CD14-positive monocyte (primary cell): ENCODE data around the gene MEGF8. TPM values are rescaled to one million over a fixed set of nuclear protein-coding genes. Genes with fewer than 3 reads are reported as not detected.

Experiments used
- DNase-seq, 3 donors: peaks; one replicate each; pipeline ENCODE4 v3.0.0-alpha.2; 2011 to 2022
- H2AFZ ChIP-seq: 2 replicates; pipeline ENCODE4 v1.6.0; 2012; ENCODE audit warnings: mild to moderate bottlenecking, low read depth, low read length, inconsistent platforms; ENCODE audit not compliant: insufficient read depth, poor library complexity, severe bottlenecking
- H3K27ac ChIP-seq, 2 donors: 1 replicate in 1 of 2; 2 replicates in 1 of 2; pipeline ENCODE4 v1.5.1; 2012 to 2013; ENCODE audit warnings: low read length in 2 of 2, control low read depth in 1 of 2, inconsistent platforms in 1 of 2, low read depth in 1 of 2, mild to moderate bottlenecking in 1 of 2
- H3K27me3 ChIP-seq, 2 donors: one replicate each; pipeline versions ENCODE4 v1.6.0 to v1.6.1; 2011 to 2013; ENCODE audit warnings: low read length in 2 of 2; ENCODE audit not compliant: control insufficient read depth in 2 of 2, insufficient read depth in 2 of 2
- H3K36me3 ChIP-seq, 2 donors: replicated peaks in 1 of 2; 1 replicate in 1 of 2; 2 replicates in 1 of 2; pipeline versions ENCODE4 v1.5.1 to v1.6.1; 2012 to 2013; ENCODE audit warnings: low read length in 2 of 2, control low read depth in 1 of 2, inconsistent platforms in 1 of 2, mild to moderate bottlenecking in 1 of 2; ENCODE audit not compliant: insufficient read depth in 2 of 2, control insufficient read depth in 1 of 2
- H3K4me1 ChIP-seq, 2 donors: 1 replicate in 1 of 2; 2 replicates in 1 of 2; pipeline versions ENCODE4 v1.5.1 to v1.6.1; 2012 to 2013; ENCODE audit warnings: low read length in 2 of 2, control low read depth in 1 of 2, inconsistent platforms in 1 of 2, mild to moderate bottlenecking in 1 of 2, moderate library complexity in 1 of 2; ENCODE audit not compliant: insufficient read depth in 2 of 2, control insufficient read depth in 1 of 2
- H3K4me2 ChIP-seq: replicated peaks from 2 replicates; pipeline ENCODE3; 2012; ENCODE audit warnings: low read length, moderate library complexity, mild to moderate bottlenecking; ENCODE audit not compliant: poor library complexity, severe bottlenecking; ENCODE audit errors: extremely low read depth
- H3K4me3 ChIP-seq, 3 experiments: fragments of 200-600 bp in 1 of 3; sonication (generic) in 1 of 3; replicated peaks in 1 of 3; 1 replicate in 2 of 3; 2 replicates in 1 of 3; pipeline ENCODE4 v1.5.1; 2011 to 2013; ENCODE audit warnings: low read length in 3 of 3, mild to moderate bottlenecking in 3 of 3, control low read depth in 2 of 3, low read depth in 2 of 3, inconsistent platforms in 1 of 3, moderate library complexity in 1 of 3
- H3K79me2 ChIP-seq: 2 replicates; pipeline ENCODE4 v1.6.0; 2012; ENCODE audit warnings: mild to moderate bottlenecking, control low read depth, inconsistent platforms, low read length, moderate library complexity; ENCODE audit not compliant: insufficient read depth
- H3K9ac ChIP-seq: 2 replicates; pipeline ENCODE4 v1.6.0; 2017; ENCODE audit warnings: low read length, mild to moderate bottlenecking; ENCODE audit not compliant: insufficient read depth, poor library complexity, severe bottlenecking
- H3K9me3 ChIP-seq, 2 donors: replicated peaks in 1 of 2; 1 replicate in 1 of 2; 2 replicates in 1 of 2; pipeline versions ENCODE4 v1.5.1 to v1.6.1; 2012 to 2013; ENCODE audit warnings: low read length in 2 of 2, control low read depth in 1 of 2; ENCODE audit not compliant: control insufficient read depth in 1 of 2, insufficient read depth in 1 of 2
- H4K20me1 ChIP-seq: 2 replicates; pipeline ENCODE4 v1.6.0; 2012; ENCODE audit warnings: mild to moderate bottlenecking, low read length, control low read depth, moderate library complexity; ENCODE audit not compliant: insufficient read depth
- H3K27ac Mint-ChIP-seq, 7 donors: one replicate each; pipeline ENCODE4 v1.8.0; 2020; ENCODE audit warnings: mild to moderate bottlenecking in 7 of 7, mixed read lengths in 7 of 7, moderate library complexity in 6 of 7, inconsistent platforms in 2 of 7
- H3K27me3 Mint-ChIP-seq, 3 donors: one replicate each; pipeline ENCODE4 v1.8.0; 2021 to 2022; ENCODE audit warnings: low read depth in 3 of 3, mild to moderate bottlenecking in 3 of 3, mixed read lengths in 3 of 3, moderate library complexity in 3 of 3, inconsistent platforms in 1 of 3
- H3K36me3 Mint-ChIP-seq, 2 donors: one replicate each; pipeline ENCODE4 v1.8.0; 2020; ENCODE audit warnings: mixed read lengths in 2 of 2, inconsistent platforms in 1 of 2, mild to moderate bottlenecking in 1 of 2
- H3K4me1 Mint-ChIP-seq: one replicate; pipeline ENCODE4 v1.8.0; 2020; ENCODE audit warnings: mild to moderate bottlenecking, mixed read lengths
- H3K4me3 Mint-ChIP-seq, 2 donors: one replicate each; pipeline ENCODE4 v1.8.0; 2020; ENCODE audit warnings: mild to moderate bottlenecking in 2 of 2, mixed read lengths in 2 of 2, moderate library complexity in 1 of 2
- H3K9me3 Mint-ChIP-seq, 7 donors: one replicate each; pipeline ENCODE4 v1.8.0; 2020 to 2022; ENCODE audit warnings: mixed read lengths in 7 of 7, mild to moderate bottlenecking in 6 of 7, moderate library complexity in 6 of 7, inconsistent platforms in 2 of 7
- WGBS: methylation state at CpG from one replicate; pipeline ENCODE4 v1.1.5; 2013; ENCODE audit warnings: missing lambda C conversion rate; ENCODE audit not compliant: insufficient coverage; 5-methylcytosine and 5-hydroxymethylcytosine counted together
- intact Hi-C, 2 donors: fragments of 100-400 bp; cut with micrococcal nuclease; formaldehyde crosslinking; loops; one replicate each; pipeline versions ENCODE4 v1.15.0 to v1.15.1; 2023
- polyA plus RNA-seq, 3 donors: library from polyadenylated mRNA; depleted of rRNA in 1 of 3; unstranded in 2 of 3; stranded (reverse) in 1 of 3; fragments of 300-500 nt in 2 of 3; fragments of >200 nt in 1 of 3; fragmentation: Illumina TruSeq in 2 of 3; gene quantifications; 1 replicate in 2 of 3; 2 replicates in 1 of 3; pipeline ENCODE4 v1.2.3, GENCODE V29; 2012 to 2021
- TF ChIP-seq, protein P1 (sequence below): fragments of 200-600 bp; IDR thresholded peaks from one replicate; pipeline ENCODE4 v1.8.0; 2022; ENCODE audit warnings: antibody characterized with exemption, mild to moderate bottlenecking

MEGF8 gene
- polyA plus RNA-seq, 3 donors: 0.15 to 2.7 (median 0.27) TPM

DNA sequence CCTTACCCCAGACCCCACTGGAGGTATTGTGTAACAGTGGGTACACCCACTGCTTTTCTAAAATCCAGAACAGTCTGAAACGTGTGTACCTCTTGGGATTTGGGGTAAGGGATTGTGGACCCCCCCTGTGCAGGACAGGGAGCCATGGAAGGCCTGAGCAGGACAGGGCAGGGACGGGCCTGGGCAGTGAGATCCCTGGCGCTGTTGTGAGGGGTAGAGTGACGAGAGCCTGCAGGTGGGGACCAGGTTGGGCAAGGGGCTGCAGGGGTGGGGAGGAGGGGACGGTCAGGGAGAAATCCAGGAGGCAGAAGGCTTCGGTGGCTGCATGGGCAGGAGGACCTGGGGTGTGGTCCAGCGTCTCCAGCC, 36.1 kb downstream of the MEGF8 start:
- no peak overlapping the region for H3K9ac ChIP-seq
- WGBS: 94% methylated on average over 7 of the region's 7 CpGs
- no peak overlapping the region for H3K27ac ChIP-seq
- intact Hi-C loops: no loop called here
- no peak for DNase-seq
- H3K27ac Mint-ChIP-seq: peak overlapping the region in 1 of 7 donors; percentile 80
- H3K27me3 Mint-ChIP-seq: peaks cover 0 to 1% (median 0%) of the 10 kb centered on the region in 3 donors
- peaks cover 14 to 18% of the 10 kb centered on the region in 2 donors for H3K4me1 ChIP-seq
- no peak overlapping the region for H3K4me3 ChIP-seq
- no peaks in the 10 kb centered on the region for H4K20me1 ChIP-seq
- H3K4me2 ChIP-seq: no peak overlapping the region
- no peaks in the 10 kb centered on the region for H3K79me2 ChIP-seq
- H3K9me3 ChIP-seq: peaks cover 8 to 9% of the 10 kb centered on the region in 2 donors
- no peaks in the 10 kb centered on the region for H3K27me3 ChIP-seq
- H3K36me3 ChIP-seq: peaks cover 2 to 8% of the 10 kb centered on the region in 2 donors
- H3K9me3 Mint-ChIP-seq: peaks cover 8 to 11% (median 10%) of the 10 kb centered on the region in 7 donors
- H3K4me1 Mint-ChIP-seq: peaks cover 14% of the 10 kb centered on the region
- no peak overlapping the region for H3K4me3 Mint-ChIP-seq
- peaks cover 15 to 18% of the 10 kb centered on the region in 2 donors for H3K36me3 Mint-ChIP-seq
- TF ChIP-seq, protein P1, sequence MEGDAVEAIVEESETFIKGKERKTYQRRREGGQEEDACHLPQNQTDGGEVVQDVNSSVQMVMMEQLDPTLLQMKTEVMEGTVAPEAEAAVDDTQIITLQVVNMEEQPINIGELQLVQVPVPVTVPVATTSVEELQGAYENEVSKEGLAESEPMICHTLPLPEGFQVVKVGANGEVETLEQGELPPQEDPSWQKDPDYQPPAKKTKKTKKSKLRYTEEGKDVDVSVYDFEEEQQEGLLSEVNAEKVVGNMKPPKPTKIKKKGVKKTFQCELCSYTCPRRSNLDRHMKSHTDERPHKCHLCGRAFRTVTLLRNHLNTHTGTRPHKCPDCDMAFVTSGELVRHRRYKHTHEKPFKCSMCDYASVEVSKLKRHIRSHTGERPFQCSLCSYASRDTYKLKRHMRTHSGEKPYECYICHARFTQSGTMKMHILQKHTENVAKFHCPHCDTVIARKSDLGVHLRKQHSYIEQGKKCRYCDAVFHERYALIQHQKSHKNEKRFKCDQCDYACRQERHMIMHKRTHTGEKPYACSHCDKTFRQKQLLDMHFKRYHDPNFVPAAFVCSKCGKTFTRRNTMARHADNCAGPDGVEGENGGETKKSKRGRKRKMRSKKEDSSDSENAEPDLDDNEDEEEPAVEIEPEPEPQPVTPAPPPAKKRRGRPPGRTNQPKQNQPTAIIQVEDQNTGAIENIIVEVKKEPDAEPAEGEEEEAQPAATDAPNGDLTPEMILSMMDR: no peak
- no peak overlapping the region for H2AFZ ChIP-seq

DNA sequence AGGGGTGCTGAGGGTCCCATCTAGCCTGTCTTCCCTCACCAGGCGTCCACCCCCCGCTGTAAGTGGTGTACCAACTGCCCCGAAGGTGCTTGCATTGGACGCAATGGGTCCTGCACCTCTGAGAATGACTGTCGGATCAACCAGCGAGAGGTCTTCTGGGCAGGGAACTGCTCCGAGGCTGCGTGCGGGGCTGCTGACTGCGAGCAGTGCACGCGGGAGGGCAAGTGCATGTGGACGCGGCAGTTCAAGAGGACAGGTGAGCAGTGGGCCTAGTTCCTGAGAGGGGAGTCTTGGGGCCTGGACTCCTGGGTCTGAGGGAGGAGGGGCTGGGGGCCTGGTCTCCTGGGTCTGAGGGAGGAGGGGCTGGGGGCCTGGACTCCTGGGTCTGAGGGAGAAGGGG, 36.9 kb downstream of the MEGF8 start:
- H3K9me3 Mint-ChIP-seq: peaks cover 8 to 12% (median 10%) of the 10 kb centered on the region in 7 donors
- Histone ChIP-seq H3K27ac (no peak overlapping the region), H3K4me2 (no peak overlapping the region), H3K4me3 (no peak overlapping the region), H4K20me1 (no peaks in the 10 kb centered on the region), H3K9ac (no peak overlapping the region), H3K36me3 (peaks cover 0 to under 1% of the 10 kb centered on the region in 2 donors), H3K79me2 (no peaks in the 10 kb centered on the region), H2AFZ (no peak overlapping the region), H3K27me3 (no peaks in the 10 kb centered on the region), H3K4me1 (peaks cover 14 to 18% of the 10 kb centered on the region in 2 donors), H3K9me3 (peaks cover 8 to 9% of the 10 kb centered on the region in 2 donors)
- H3K36me3 Mint-ChIP-seq: peaks cover 15 to 18% of the 10 kb centered on the region in 2 donors
- intact Hi-C loops: no loop called here
- H3K27me3 Mint-ChIP-seq: peaks cover 0 to 1% (median 0%) of the 10 kb centered on the region in 3 donors
- H3K27ac Mint-ChIP-seq: no peak overlapping the region
- H3K4me1 Mint-ChIP-seq: peaks cover 14% of the 10 kb centered on the region
- H3K4me3 Mint-ChIP-seq: no peak overlapping the region
- DNase-seq: no peak
- WGBS: 97% methylated on average over 14 of the region's 14 CpGs
- TF ChIP-seq, protein P1: no peak
